Neural progenitor cell (in vitro differentiated cells): ENCODE measurements around the gene GMDS. TPM values are rescaled to one million over a fixed set of nuclear protein-coding genes. Genes with fewer than 3 reads are reported as not detected.

Experiments
- DNase-seq: peaks from one replicate; pipeline ENCODE4 v3.0.0-alpha.2; 2016; ENCODE audit warnings: low spot score
- H2AFZ ChIP-seq: fragments of 200-600 bp; sonication (generic); replicated peaks from 2 replicates; pipeline ENCODE4 v1.6.1; 2016; ENCODE audit warnings: antibody characterized with exemption
- H3F3A ChIP-seq: fragments of 200-600 bp; sonication (generic); 2 replicates; pipeline ENCODE4 v1.6.1; 2016; ENCODE audit warnings: antibody characterized with exemption, low read depth
- H3K27ac ChIP-seq: fragments of 200-600 bp; sonication (generic); 2 replicates; pipeline ENCODE4 v1.5.1; 2016; ENCODE audit warnings: mild to moderate bottlenecking
- H3K27me3 ChIP-seq: fragments of 200-600 bp; sonication (generic); 2 replicates; pipeline ENCODE4 v1.6.1; 2016; ENCODE audit warnings: mild to moderate bottlenecking, moderate library complexity
- H3K36me3 ChIP-seq: fragments of 200-600 bp; sonication (generic); 2 replicates; pipeline ENCODE4 v1.5.1; 2016
- H3K4me1 ChIP-seq: fragments of 200-600 bp; sonication (generic); 2 replicates; pipeline ENCODE4 v1.6.1; 2016; ENCODE audit warnings: mixed run types
- H3K4me2 ChIP-seq: fragments of 200-600 bp; sonication (generic); 2 replicates; pipeline ENCODE4 v1.6.1; 2016
- H3K4me3 ChIP-seq: fragments of 200-600 bp; sonication (generic); 2 replicates; pipeline ENCODE4 v1.5.1; 2016
- H3K79me2 ChIP-seq: fragments of 200-600 bp; sonication (generic); 2 replicates; pipeline ENCODE4 v1.6.1; 2016; ENCODE audit warnings: low read depth
- H3K9ac ChIP-seq: fragments of 200-600 bp; sonication (generic); 2 replicates; pipeline ENCODE4 v1.6.1; 2016
- H3K9me3 ChIP-seq: fragments of 200-600 bp; sonication (generic); 2 replicates; pipeline ENCODE4 v1.5.1; 2016; ENCODE audit warnings: low read depth
- H4K20me1 ChIP-seq: fragments of 200-600 bp; sonication (generic); 2 replicates; pipeline ENCODE4 v1.6.1; 2016; ENCODE audit warnings: low read depth
- H3K27ac Mint-ChIP-seq: 3 replicates; pipeline ENCODE4 v1.8.0; 2021; ENCODE audit warnings: mixed read lengths
- H3K27me3 Mint-ChIP-seq: 2 replicates; pipeline ENCODE4 v1.8.0; 2022; ENCODE audit warnings: low read depth, mild to moderate bottlenecking, inconsistent platforms, moderate library complexity, mixed read lengths; ENCODE audit not compliant: insufficient read depth
- H3K36me3 Mint-ChIP-seq: 3 replicates; pipeline ENCODE4 v1.8.0; 2021; ENCODE audit warnings: mixed read lengths
- H3K4me1 Mint-ChIP-seq: 3 replicates; pipeline ENCODE4 v1.8.0; 2021; ENCODE audit warnings: mixed read lengths
- H3K4me3 Mint-ChIP-seq: 3 replicates; pipeline ENCODE4 v1.8.0; 2021; ENCODE audit warnings: mild to moderate bottlenecking, moderate library complexity, mixed read lengths
- H3K9me3 Mint-ChIP-seq: 3 replicates; pipeline ENCODE4 v1.8.0; 2020; ENCODE audit warnings: mixed read lengths
- EZH2 ChIP-seq: fragments of 200-600 bp; sonication (generic); IDR thresholded peaks from 2 replicates; pipeline ENCODE4 v1.6.1; 2017; ENCODE audit warnings: antibody characterized with exemption, mild to moderate bottlenecking, moderate library complexity
- EZH2phosphoT487 ChIP-seq: fragments of 200-600 bp; sonication (generic); IDR thresholded peaks from 2 replicates; pipeline ENCODE4 v1.6.1; 2017; ENCODE audit warnings: antibody characterized with exemption
- total RNA-seq: library from RNA; depleted of rRNA; stranded (reverse); fragments of >200 nt; gene quantifications from 2 replicates; pipeline ENCODE4 v1.2.3, GENCODE V29; 2015; ENCODE audit warnings: low replicate concordance
- TF ChIP-seq, protein P1 (sequence below): fragments of 200-600 bp; sonication (generic); IDR thresholded peaks from 2 replicates; pipeline ENCODE4 v1.5.1; 2017; ENCODE audit warnings: antibody characterized with exemption, mild to moderate bottlenecking

The GMDS gene
- total RNA-seq, 1 donor from 2014 or later, result 22.6 TPM

GRCh38 chr6:1817033-1817761 lies 428.2 kb downstream of the GMDS start:
- Mint-ChIP-seq H3K9me3 (no peaks in the 10 kb centered on the region), H3K36me3 (no peaks in the 10 kb centered on the region), H3K27ac (no peak overlapping the region), H3K4me1 (peaks cover 10% of the 10 kb centered on the region), H3K27me3 (no peaks in the 10 kb centered on the region), H3K4me3 (no peak overlapping the region)
- H3F3A ChIP-seq, result no peaks in the 10 kb centered on the region
- no peak overlapping the region for H3K9ac ChIP-seq
- H3K4me2 ChIP-seq, result no peak overlapping the region
- peaks cover 14% of the 10 kb centered on the region for H3K4me1 ChIP-seq
- H3K9me3 ChIP-seq, result no peaks in the 10 kb centered on the region
- DNase-seq, result no peak
- no peak for TF ChIP-seq EZH2phosphoT487
- no peak for TF ChIP-seq EZH2
- TF ChIP-seq, protein P1, sequence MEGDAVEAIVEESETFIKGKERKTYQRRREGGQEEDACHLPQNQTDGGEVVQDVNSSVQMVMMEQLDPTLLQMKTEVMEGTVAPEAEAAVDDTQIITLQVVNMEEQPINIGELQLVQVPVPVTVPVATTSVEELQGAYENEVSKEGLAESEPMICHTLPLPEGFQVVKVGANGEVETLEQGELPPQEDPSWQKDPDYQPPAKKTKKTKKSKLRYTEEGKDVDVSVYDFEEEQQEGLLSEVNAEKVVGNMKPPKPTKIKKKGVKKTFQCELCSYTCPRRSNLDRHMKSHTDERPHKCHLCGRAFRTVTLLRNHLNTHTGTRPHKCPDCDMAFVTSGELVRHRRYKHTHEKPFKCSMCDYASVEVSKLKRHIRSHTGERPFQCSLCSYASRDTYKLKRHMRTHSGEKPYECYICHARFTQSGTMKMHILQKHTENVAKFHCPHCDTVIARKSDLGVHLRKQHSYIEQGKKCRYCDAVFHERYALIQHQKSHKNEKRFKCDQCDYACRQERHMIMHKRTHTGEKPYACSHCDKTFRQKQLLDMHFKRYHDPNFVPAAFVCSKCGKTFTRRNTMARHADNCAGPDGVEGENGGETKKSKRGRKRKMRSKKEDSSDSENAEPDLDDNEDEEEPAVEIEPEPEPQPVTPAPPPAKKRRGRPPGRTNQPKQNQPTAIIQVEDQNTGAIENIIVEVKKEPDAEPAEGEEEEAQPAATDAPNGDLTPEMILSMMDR, result no peak
- H3K27ac ChIP-seq, result no peak overlapping the region
- no peaks in the 10 kb centered on the region for H3K79me2 ChIP-seq
- no peak overlapping the region for H3K4me3 ChIP-seq
- H3K27me3 ChIP-seq, result no peaks in the 10 kb centered on the region
- H2AFZ ChIP-seq, result no peak overlapping the region
- no peaks in the 10 kb centered on the region for H3K36me3 ChIP-seq
- H4K20me1 ChIP-seq, result no peaks in the 10 kb centered on the region

- Histone ChIP-seq H3K9ac (no peak overlapping the region), H3K4me3 (no peak overlapping the region), H3K4me1 (peaks cover 9% of the 10 kb centered on the region), H3F3A (no peaks in the 10 kb centered on the region), H3K36me3 (no peaks in the 10 kb centered on the region), H3K79me2 (no peaks in the 10 kb centered on the region), H3K27ac (no peak overlapping the region), H3K27me3 (no peaks in the 10 kb centered on the region), H2AFZ (no peak overlapping the region), H3K4me2 (no peak overlapping the region), H4K20me1 (no peaks in the 10 kb centered on the region), H3K9me3 (no peaks in the 10 kb centered on the region)
- Mint-ChIP-seq H3K9me3 (no peaks in the 10 kb centered on the region), H3K4me1 (peaks cover 1% of the 10 kb centered on the region), H3K4me3 (no peak overlapping the region), H3K27ac (no peak overlapping the region), H3K27me3 (no peaks in the 10 kb centered on the region), H3K36me3 (no peaks in the 10 kb centered on the region)
- TF ChIP-seq, protein P1, result peak; percentile 17
- no peak for TF ChIP-seq EZH2phosphoT487
- no peak for DNase-seq
These were observed 429.5 kb downstream of the GMDS start for GRCh38 chr6:1815827-1816452.

- Mint-ChIP-seq H3K27me3 (no peaks in the 10 kb centered on the region), H3K4me1 (peaks cover 10% of the 10 kb centered on the region)
- H3K9me3 ChIP-seq, result no peaks in the 10 kb centered on the region
These were observed 431.1 kb downstream of the GMDS start for GRCh38 chr6:1814279-1814678.

More at GRCh38 chr6:1814279-1814678, 431.1 kb downstream of the GMDS start:
- Histone ChIP-seq H3K27me3 (no peaks in the 10 kb centered on the region), H3K9ac (no peak overlapping the region), H3K4me1 (peaks cover 19% of the 10 kb centered on the region), H4K20me1 (no peaks in the 10 kb centered on the region), H3K27ac (no peak overlapping the region), H3K79me2 (no peaks in the 10 kb centered on the region), H3K4me2 (no peak overlapping the region), H3K4me3 (no peak overlapping the region), H2AFZ (no peak overlapping the region), H3F3A (no peaks in the 10 kb centered on the region), H3K36me3 (no peaks in the 10 kb centered on the region)
- no peak overlapping the region for H3K27ac Mint-ChIP-seq
- H3K4me3 Mint-ChIP-seq, result no peak overlapping the region
- TF ChIP-seq, protein P1, result no peak
- TF ChIP-seq EZH2phosphoT487 (no peak), EZH2 (no peak)
- H3K36me3 Mint-ChIP-seq, result no peaks in the 10 kb centered on the region
- DNase-seq, result no peak
- no peaks in the 10 kb centered on the region for H3K9me3 Mint-ChIP-seq
